T-helper 9 cell (primary cell): Measurements from ENCODE around the gene KIF18A.
"Not testable (repeated sequence)": the region's sequence is repeated elsewhere in the genome, so short reads cannot be mapped to it uniquely, and the experiment has no call there.

Experiments
- DNase-seq: peaks from one replicate; pipeline ENCODE4 v3.0.0-alpha.2; 2020

Gene KIF18A

GRCh38 chr11:28106353-28107043 lies 1.5 kb downstream of the KIF18A start:
- DNase-seq, result no peak

GRCh38 chr11:28105869-28106268 lies 2.1 kb downstream of the KIF18A start:
- DNase-seq, result no peak

GRCh38 chr11:28104984-28105383 lies 3.0 kb downstream of the KIF18A start:
- DNase-seq, result no peak

GRCh38 chr11:28104425-28104824 lies 3.5 kb downstream of the KIF18A start:
- no peak for DNase-seq

GRCh38 chr11:28102300-28102699 lies 5.7 kb downstream of the KIF18A start:
- DNase-seq, result not testable (repeated sequence)

GRCh38 chr11:28100665-28101064 lies 7.3 kb downstream of the KIF18A start:
- DNase-seq, result no peak

- DNase-seq, result no peak
Observed at GRCh38 chr11:28099715-28100114, 8.2 kb downstream of the KIF18A start.

GRCh38 chr11:28098257-28098656 lies 9.7 kb downstream of the KIF18A start:
- no peak for DNase-seq

- DNase-seq, result no peak
Observed at GRCh38 chr11:28092786-28093185, 15.2 kb downstream of the KIF18A start.

- no peak for DNase-seq
Observed at GRCh38 chr11:28090052-28090749, 17.8 kb downstream of the KIF18A start.

GRCh38 chr11:28089378-28089777 lies 18.6 kb downstream of the KIF18A start:
- no peak for DNase-seq

GRCh38 chr11:28087693-28088092 lies 20.3 kb downstream of the KIF18A start:
- DNase-seq, result not testable (repeated sequence)

- DNase-seq, result not testable (repeated sequence)
Observed at GRCh38 chr11:28087192-28087591, 20.8 kb downstream of the KIF18A start.

GRCh38 chr11:28086569-28086968 lies 21.4 kb downstream of the KIF18A start:
- DNase-seq, result no peak

GRCh38 chr11:28083118-28083517 lies 24.8 kb downstream of the KIF18A start:
- no peak for DNase-seq

GRCh38 chr11:28077521-28077920 lies 30.4 kb downstream of the KIF18A start:
- no peak for DNase-seq

GRCh38 chr11:28072321-28072720 lies 35.6 kb downstream of the KIF18A start:
- DNase-seq, result no peak

- no peak for DNase-seq
Observed at GRCh38 chr11:28071305-28071704, 36.7 kb downstream of the KIF18A start.

GRCh38 chr11:28058333-28058732 lies 49.6 kb downstream of the KIF18A start:
- no peak for DNase-seq

- DNase-seq, result no peak
Observed at GRCh38 chr11:28054821-28055220, 53.1 kb downstream of the KIF18A start.

GRCh38 chr11:28049338-28050216 lies 58.4 kb downstream of the KIF18A start:
- no peak for DNase-seq

GRCh38 chr11:28048812-28049211 lies 59.1 kb downstream of the KIF18A start:
- no peak for DNase-seq

- DNase-seq, result no peak
Observed at GRCh38 chr11:28043930-28044709, 63.8 kb downstream of the KIF18A start.
